Neural cell (in vitro differentiated cells): ENCODE results near the gene MAP2K1. TPM values are rescaled to one million over a fixed set of nuclear protein-coding genes. Genes with fewer than 3 reads are reported as not detected.

Experiments used
- H2AFZ ChIP-seq: fragments of 200-600, 300-800 bp; sonication (generic), shearing (Covaris generic); 2 replicates; pipeline ENCODE4 v1.6.0; 2014; ENCODE audit warnings: low read depth, mild to moderate bottlenecking, antibody characterized with exemption, low read length, moderate library complexity
- H3F3A ChIP-seq: fragments of 200-600 bp; shearing (Covaris generic); 2 replicates; pipeline ENCODE4 v1.6.1; 2016; ENCODE audit warnings: mild to moderate bottlenecking, moderate library complexity, mixed read lengths, antibody characterized with exemption, low read length; ENCODE audit not compliant: insufficient read depth, poor library complexity, severe bottlenecking
- H3K27ac ChIP-seq: fragments of 200-600, 300-800 bp; sonication (generic), shearing (Covaris generic); 2 replicates; pipeline ENCODE4 v1.5.1; 2014; ENCODE audit warnings: mild to moderate bottlenecking, low read length, moderate library complexity
- H3K27me3 ChIP-seq: fragments of 300-800, 200-600 bp; sonication (generic), shearing (Covaris generic); 2 replicates; pipeline ENCODE4 v1.6.0; 2014; ENCODE audit warnings: mild to moderate bottlenecking, low read depth, low read length, moderate library complexity; ENCODE audit not compliant: insufficient read depth
- H3K36me3 ChIP-seq: fragments of 300-800, 200-600 bp; sonication (generic), shearing (Covaris generic); 2 replicates; pipeline ENCODE4 v1.5.1; 2014; ENCODE audit warnings: mild to moderate bottlenecking, antibody characterized with exemption, low read length, moderate library complexity; ENCODE audit not compliant: insufficient read depth
- H3K4me2 ChIP-seq: fragments of 300-800, 200-600 bp; sonication (generic), shearing (Covaris generic); 2 replicates; pipeline ENCODE4 v1.6.0; 2014; ENCODE audit warnings: mild to moderate bottlenecking, low read length
- H3K4me3 ChIP-seq: fragments of 300-800, 200-600 bp; sonication (generic), shearing (Covaris generic); 2 replicates; pipeline ENCODE4 v1.5.1; 2014; ENCODE audit warnings: mild to moderate bottlenecking, low read length, moderate library complexity
- H3K79me2 ChIP-seq: fragments of 200-600 bp; shearing (Covaris generic); replicated peaks from 2 replicates; pipeline ENCODE4 v1.6.0; 2014; ENCODE audit warnings: mild to moderate bottlenecking, low read length, moderate library complexity; ENCODE audit not compliant: insufficient read depth
- H3K9ac ChIP-seq: fragments of 300-800, 200-600 bp; sonication (generic), shearing (Covaris generic); 2 replicates; pipeline ENCODE4 v1.6.1; 2016; ENCODE audit warnings: mild to moderate bottlenecking, low read length, mixed read lengths
- H3K9me2 ChIP-seq: fragments of 200-600 bp; shearing (Covaris generic); 2 replicates; pipeline ENCODE4 v1.6.1; 2016; ENCODE audit warnings: mild to moderate bottlenecking, low read length, mixed read lengths; ENCODE audit not compliant: insufficient read depth
- H3K9me3 ChIP-seq: fragments of 200-600, 300-800 bp; sonication (generic), shearing (Covaris generic); 2 replicates; pipeline ENCODE4 v1.6.1; 2016; ENCODE audit warnings: mild to moderate bottlenecking, mixed run types, low read length, moderate library complexity, mixed read lengths
- H4K20me1 ChIP-seq: fragments of 200-600 bp; shearing (Covaris generic); 2 replicates; pipeline ENCODE4 v1.6.1; 2016; ENCODE audit warnings: mild to moderate bottlenecking, mixed run types; ENCODE audit not compliant: insufficient read depth
- CTCF ChIP-seq: fragments of 450-650 bp; IDR thresholded peaks from 2 replicates; pipeline ENCODE4 v1.5.1; 2014; ENCODE audit warnings: antibody characterized with exemption, mild to moderate bottlenecking, moderate library complexity; ENCODE audit not compliant: poor library complexity, severe bottlenecking
- EP300 ChIP-seq: fragments of 450-650 bp; conservative IDR thresholded peaks from 2 replicates; pipeline ENCODE4 v1.6.1; 2014; ENCODE audit warnings: antibody characterized with exemption, mild to moderate bottlenecking, moderate library complexity; ENCODE audit not compliant: poor library complexity, severe bottlenecking
- EZH2 ChIP-seq: fragments of 200-600, 300-800 bp; shearing (Covaris generic), sonication (generic); IDR thresholded peaks from 2 replicates; pipeline ENCODE4 v1.6.1; 2014; ENCODE audit warnings: antibody characterized with exemption, low read length, borderline replicate concordance, mild to moderate bottlenecking; ENCODE audit not compliant: insufficient read depth, poor library complexity, severe bottlenecking
- MXI1 ChIP-seq: fragments of 450-650 bp; conservative IDR thresholded peaks from 2 replicates; pipeline ENCODE4 v1.6.1; 2014; ENCODE audit warnings: antibody characterized with exemption, mild to moderate bottlenecking; ENCODE audit not compliant: poor library complexity, severe bottlenecking
- POLR2AphosphoS5 ChIP-seq: IDR thresholded peaks from 2 replicates; pipeline ENCODE4 v1.6.1; 2012
- RAD21 ChIP-seq: fragments of 450-650 bp; conservative IDR thresholded peaks from 2 replicates; pipeline ENCODE4 v1.6.1; 2014; ENCODE audit warnings: antibody characterized with exemption, mild to moderate bottlenecking, moderate library complexity
- REST ChIP-seq: IDR thresholded peaks from 2 replicates; pipeline ENCODE4 v1.6.1; 2012; ENCODE audit warnings: borderline replicate concordance
- SMC3 ChIP-seq: fragments of 450-650 bp; conservative IDR thresholded peaks from 2 replicates; pipeline ENCODE4 v1.6.1; 2014; ENCODE audit warnings: antibody characterized with exemption, mild to moderate bottlenecking, moderate library complexity; ENCODE audit not compliant: poor library complexity
- TAF1 ChIP-seq: IDR thresholded peaks from 2 replicates; pipeline ENCODE4 v1.6.1; 2012; ENCODE audit warnings: low read depth
- polyA plus RNA-seq: library from polyadenylated mRNA; depleted of rRNA; stranded (reverse); fragments of >200 nt; gene quantifications from 2 replicates; pipeline ENCODE4 v1.2.3, GENCODE V29; 2014

Gene MAP2K1
- polyA plus RNA-seq, 1 donor from 2014 or later, result 24.7 TPM

- Histone ChIP-seq H3K9me3 (no peaks in the 10 kb centered on the region), H3K4me2 (no peak overlapping the region), H3K79me2 (no peaks in the 10 kb centered on the region)
Observed at GRCh38 chr15:66430627-66431255, 44.0 kb downstream of the MAP2K1 start.

GRCh38 chr15:66433726-66434125 is 47.0 kb downstream of the MAP2K1 start:
- H4K20me1 ChIP-seq, result no peaks in the 10 kb centered on the region
- TF ChIP-seq CTCF (no peak), RAD21 (no peak), REST (no peak), POLR2AphosphoS5 (no peak), TAF1 (no peak), SMC3 (no peak)

More at GRCh38 chr15:66430627-66431255, 44.0 kb downstream of the MAP2K1 start:
- Histone ChIP-seq H4K20me1 (no peaks in the 10 kb centered on the region), H3F3A (no peaks in the 10 kb centered on the region), H3K4me3 (no peak overlapping the region), H2AFZ (no peak overlapping the region), H3K9ac (no peak overlapping the region), H3K9me2 (no peaks in the 10 kb centered on the region), H3K27me3 (no peaks in the 10 kb centered on the region), H3K36me3 (no peaks in the 10 kb centered on the region), H3K27ac (no peak overlapping the region)
- TF ChIP-seq TAF1, result no peak
- no peak for TF ChIP-seq CTCF
- no peak for TF ChIP-seq EP300
- TF ChIP-seq EZH2, result no peak
- TF ChIP-seq POLR2AphosphoS5, result no peak
- TF ChIP-seq RAD21, result no peak
- TF ChIP-seq REST, result no peak
- no peak for TF ChIP-seq SMC3
- TF ChIP-seq MXI1, result no peak

More at GRCh38 chr15:66433726-66434125, 47.0 kb downstream of the MAP2K1 start:
- Histone ChIP-seq H3K4me2 (no peak overlapping the region), H3K79me2 (no peaks in the 10 kb centered on the region), H3F3A (no peaks in the 10 kb centered on the region), H3K9ac (no peak overlapping the region), H2AFZ (no peak overlapping the region), H3K27ac (no peak overlapping the region), H3K4me3 (no peak overlapping the region), H3K9me3 (no peaks in the 10 kb centered on the region), H3K27me3 (no peaks in the 10 kb centered on the region), H3K9me2 (no peaks in the 10 kb centered on the region), H3K36me3 (no peaks in the 10 kb centered on the region)
